DOHH2 (cell line): ENCODE data around the gene SPACA7.

Source experiments
- H3F3A ChIP-seq: fragments of 200-600 bp; sonication (generic), shearing (Covaris generic); 2 replicates; pipeline ENCODE4 v1.6.0; 2016; ENCODE audit warnings: antibody characterized with exemption, mild to moderate bottlenecking; ENCODE audit not compliant: control insufficient read depth, insufficient read depth
- H3K27ac ChIP-seq: fragments of 200-600 bp; sonication (generic); 2 replicates; pipeline ENCODE4 v1.5.1; 2014; ENCODE audit warnings: low read depth, mild to moderate bottlenecking, low read length, moderate library complexity
- H3K27me3 ChIP-seq: fragments of 200-600 bp; sonication (generic); 2 replicates; pipeline ENCODE4 v1.6.1; 2014; ENCODE audit warnings: mild to moderate bottlenecking, low read length, mixed read lengths; ENCODE audit not compliant: control insufficient read depth
- H3K36me3 ChIP-seq: fragments of 200-600 bp; sonication (generic); 2 replicates; pipeline ENCODE4 v1.6.1; 2014; ENCODE audit warnings: mild to moderate bottlenecking, low read length, moderate library complexity, mixed read lengths; ENCODE audit not compliant: control insufficient read depth
- H3K4me1 ChIP-seq: fragments of 200-600 bp; sonication (generic); 2 replicates; pipeline ENCODE4 v1.6.1; 2014; ENCODE audit warnings: mild to moderate bottlenecking, low read length, mixed read lengths; ENCODE audit not compliant: control insufficient read depth
- H3K4me2 ChIP-seq: fragments of 200-600 bp; sonication (generic); 2 replicates; pipeline ENCODE4 v1.6.0; 2014; ENCODE audit warnings: mild to moderate bottlenecking, low read length, moderate library complexity
- H3K4me3 ChIP-seq: fragments of 200-600 bp; sonication (generic); 2 replicates; pipeline ENCODE4 v1.5.1; 2014; ENCODE audit warnings: mild to moderate bottlenecking, low read length, mixed read lengths
- H3K79me2 ChIP-seq: fragments of 200-600 bp; sonication (generic); 2 replicates; pipeline ENCODE4 v1.6.1; 2014; ENCODE audit warnings: mild to moderate bottlenecking, low read length, mixed read lengths; ENCODE audit not compliant: control insufficient read depth
- H3K9me2 ChIP-seq: fragments of 200-600 bp; sonication (generic); replicated peaks from 2 replicates; pipeline ENCODE4 v1.6.1; 2014; ENCODE audit warnings: mild to moderate bottlenecking, low read length, mixed read lengths; ENCODE audit not compliant: control insufficient read depth
- H3K9me3 ChIP-seq: fragments of 200-600 bp; sonication (generic); 2 replicates; pipeline ENCODE4 v1.6.1; 2014; ENCODE audit warnings: antibody characterized with exemption, low read length, mixed read lengths; ENCODE audit not compliant: control insufficient read depth, insufficient read depth
- H4K20me1 ChIP-seq: fragments of 200-600 bp; sonication (generic); 2 replicates; pipeline ENCODE4 v1.6.0; 2014; ENCODE audit warnings: low read depth, mild to moderate bottlenecking, antibody characterized with exemption, low read length, moderate library complexity; ENCODE audit not compliant: control insufficient read depth, insufficient read depth
- CTCF ChIP-seq: fragments of 200-600 bp; sonication (generic); IDR thresholded peaks from one replicate; pipeline ENCODE4 v1.5.1; 2014; ENCODE audit warnings: antibody characterized with exemption, mild to moderate bottlenecking, low read depth, low read length; ENCODE audit not compliant: poor library complexity, severe bottlenecking
- EZH2phosphoT487 ChIP-seq: fragments of 200-600 bp; sonication (generic); IDR thresholded peaks from 2 replicates; pipeline ENCODE4 v1.6.1; 2017; ENCODE audit warnings: borderline replicate concordance, mild to moderate bottlenecking, antibody characterized with exemption, low read length, moderate library complexity, mixed read lengths

The SPACA7 gene

GRCh38 chr13:112481458-112481857 lies 105.3 kb downstream of the SPACA7 start:
- no peaks in the 10 kb centered on the region for H3K9me2 ChIP-seq

GRCh38 chr13:112483299-112483698 lies 107.1 kb downstream of the SPACA7 start:
- H3K4me2 ChIP-seq = no peak overlapping the region
- H3K4me3 ChIP-seq = no peak overlapping the region
- H3F3A ChIP-seq = peaks cover 5% of the 10 kb centered on the region; the same call in 1 of the 2 replicates
- no peaks in the 10 kb centered on the region for H3K27me3 ChIP-seq
- peaks cover 16% of the 10 kb centered on the region for H3K36me3 ChIP-seq
- TF ChIP-seq CTCF (no peak), EZH2phosphoT487 (no peak)
- no peaks in the 10 kb centered on the region for H3K9me3 ChIP-seq
- no peaks in the 10 kb centered on the region for H3K79me2 ChIP-seq
- no peaks in the 10 kb centered on the region for H3K4me1 ChIP-seq
- H3K27ac ChIP-seq = no peak overlapping the region
- H3K9me2 ChIP-seq = no peaks in the 10 kb centered on the region
- no peaks in the 10 kb centered on the region for H4K20me1 ChIP-seq

More at GRCh38 chr13:112481458-112481857, 105.3 kb downstream of the SPACA7 start:
- Histone ChIP-seq H3K9me3 (no peaks in the 10 kb centered on the region), H3K27me3 (no peaks in the 10 kb centered on the region), H3K27ac (no peak overlapping the region), H3K4me3 (no peak overlapping the region), H3K79me2 (no peaks in the 10 kb centered on the region), H3F3A (peaks cover 5% of the 10 kb centered on the region; the same call in 1 of the 2 replicates), H4K20me1 (no peaks in the 10 kb centered on the region), H3K36me3 (peaks cover 5% of the 10 kb centered on the region), H3K4me1 (no peaks in the 10 kb centered on the region), H3K4me2 (no peak overlapping the region)
- TF ChIP-seq EZH2phosphoT487 (no peak), CTCF (no peak)
